IPS DF 6.9 (cell line): ENCODE results near the gene ATAD3B.
"Not testable (repeated sequence)": the region's sequence is repeated elsewhere in the genome, so short reads cannot be mapped to it uniquely, and the experiment has no call there.

Experiments used
- DNase-seq: peaks from one replicate; pipeline ENCODE4 v3.0.0-alpha.2; 2013; ENCODE audit warnings: low read depth, low spot score
- H3K27ac ChIP-seq: one replicate; pipeline ENCODE4 v1.5.1; 2013; ENCODE audit warnings: low read length, control low read depth
- H3K27me3 ChIP-seq: 2 replicates; pipeline ENCODE4 v1.6.1; 2013; ENCODE audit warnings: mild to moderate bottlenecking, low read length; ENCODE audit not compliant: control insufficient read depth, insufficient read depth
- H3K36me3 ChIP-seq: 2 replicates; pipeline ENCODE4 v1.6.1; 2013; ENCODE audit warnings: low read length; ENCODE audit not compliant: control insufficient read depth, insufficient read depth
- H3K4me1 ChIP-seq: 2 replicates; pipeline ENCODE4 v1.6.1; 2013; ENCODE audit warnings: low read length; ENCODE audit not compliant: control insufficient read depth, insufficient read depth
- H3K4me3 ChIP-seq: 2 replicates; pipeline ENCODE4 v1.5.1; 2013; ENCODE audit warnings: mild to moderate bottlenecking, low read length
- H3K9me3 ChIP-seq: 2 replicates; pipeline ENCODE4 v1.6.1; 2013; ENCODE audit warnings: low read length, inconsistent platforms; ENCODE audit not compliant: control insufficient read depth, insufficient read depth
- WGBS: extraction: QIAGEN DNeasy Blood & Tissue Kit; methylation state at CpG from one replicate; pipeline ENCODE4 v1.1.7; 2013; ENCODE audit warnings: mixed read lengths, missing lambda C conversion rate; ENCODE audit not compliant: insufficient read length, insufficient coverage; 5-methylcytosine and 5-hydroxymethylcytosine counted together

Gene ATAD3B

DNA sequence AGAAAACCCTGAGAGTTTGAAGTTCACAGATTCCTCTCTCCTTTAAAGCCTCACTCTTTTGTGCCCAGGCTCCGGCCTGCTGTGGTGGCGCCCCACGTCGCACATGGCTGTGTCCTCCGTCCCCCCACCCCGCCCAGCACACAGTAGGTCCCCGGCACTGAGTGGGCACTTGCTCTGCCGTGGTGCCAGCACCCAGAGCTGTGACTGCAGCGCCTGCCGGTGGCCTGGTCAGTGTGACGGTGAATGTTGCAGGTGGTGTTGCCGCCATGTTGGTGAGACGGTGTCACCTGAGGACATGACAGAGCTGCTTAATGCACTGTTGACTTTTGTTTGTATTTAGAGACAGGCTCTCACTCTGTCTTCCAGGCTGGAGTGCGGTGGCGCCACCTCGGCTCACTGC lies 18.7 kb upstream of the ATAD3B start:
- Histone ChIP-seq H3K27ac (no peak overlapping the region), H3K27me3 (no peaks in the 10 kb centered on the region), H3K4me3 (no peak overlapping the region), H3K9me3 (no peaks in the 10 kb centered on the region), H3K4me1 (no peaks in the 10 kb centered on the region), H3K36me3 (no peaks in the 10 kb centered on the region)
- whole genome bisulfite sequencing, result no CpG with 5 or more reads among the region's 16 CpGs
- no peak for DNase-seq

- H3K27ac ChIP-seq, H3K9me3 ChIP-seq, H3K36me3 ChIP-seq, DNase-seq, H3K27me3 ChIP-seq, H3K4me1 ChIP-seq, H3K4me3 ChIP-seq: not testable (repeated sequence)
- WGBS, result no CpG with 5 or more reads among the region's 41 CpGs
Measured at GRCh38 chr1:1454286-1455056, 17.1 kb upstream of the ATAD3B start.

DNA sequence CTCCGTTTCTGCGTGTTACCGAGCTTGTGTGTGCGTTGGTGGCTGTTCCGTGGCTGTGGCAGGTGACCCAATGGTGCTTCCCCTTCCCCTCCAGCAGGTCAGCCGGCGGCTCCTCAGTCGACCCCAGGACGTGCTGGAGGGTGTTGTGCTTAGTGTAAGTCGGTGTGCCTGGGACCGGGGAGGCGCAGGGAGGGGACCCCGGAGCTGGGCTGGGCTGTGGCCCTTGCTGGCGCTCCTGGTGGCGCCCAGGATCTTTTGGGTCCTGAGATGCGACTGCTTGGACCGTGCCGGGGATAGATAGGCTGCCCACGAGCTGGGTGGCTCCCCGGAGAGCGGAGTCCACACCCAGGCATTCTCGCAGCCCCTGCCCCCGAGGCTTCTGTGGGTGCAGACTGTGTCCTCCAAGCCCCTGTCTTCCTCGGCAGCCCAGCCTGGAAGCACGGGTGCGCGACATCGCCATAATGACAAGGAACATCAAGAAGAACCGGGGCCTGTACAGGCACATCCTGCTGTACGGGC lies 16.1 kb upstream of the ATAD3B start:
- Histone ChIP-seq H3K4me1 (no peaks in the 10 kb centered on the region), H3K9me3 (no peaks in the 10 kb centered on the region), H3K27ac (no peak overlapping the region), H3K4me3 (no peak overlapping the region), H3K27me3 (no peaks in the 10 kb centered on the region), H3K36me3 (no peaks in the 10 kb centered on the region)
- DNase-seq, result no peak
- WGBS, result no CpG with 5 or more reads among the region's 30 CpGs

DNA sequence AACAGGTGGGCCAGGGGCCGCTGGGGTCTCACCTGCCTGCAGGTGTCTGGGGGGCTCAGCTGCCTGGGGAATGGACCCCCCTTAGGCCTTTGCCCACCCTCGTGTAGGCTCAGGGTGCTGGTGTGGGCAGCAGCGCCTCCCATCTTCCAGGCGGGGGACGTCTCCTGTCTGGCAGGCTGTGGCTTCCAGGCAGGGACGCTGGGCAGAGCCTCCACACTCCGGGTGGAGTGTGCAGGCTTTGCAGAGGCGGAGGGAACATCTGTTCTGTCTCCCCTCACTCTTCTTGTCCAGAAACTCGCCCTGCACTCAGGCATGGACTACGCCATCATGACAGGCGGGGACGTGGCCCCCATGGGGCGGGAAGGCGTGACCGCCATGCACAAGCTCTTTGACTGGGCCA lies 15.6 kb upstream of the ATAD3B start:
- not testable (repeated sequence) for H3K9me3 ChIP-seq, H3K4me1 ChIP-seq, DNase-seq, H3K4me3 ChIP-seq, H3K27ac ChIP-seq, H3K27me3 ChIP-seq, H3K36me3 ChIP-seq
- WGBS, result no CpG with 5 or more reads among the region's 15 CpGs

DNA sequence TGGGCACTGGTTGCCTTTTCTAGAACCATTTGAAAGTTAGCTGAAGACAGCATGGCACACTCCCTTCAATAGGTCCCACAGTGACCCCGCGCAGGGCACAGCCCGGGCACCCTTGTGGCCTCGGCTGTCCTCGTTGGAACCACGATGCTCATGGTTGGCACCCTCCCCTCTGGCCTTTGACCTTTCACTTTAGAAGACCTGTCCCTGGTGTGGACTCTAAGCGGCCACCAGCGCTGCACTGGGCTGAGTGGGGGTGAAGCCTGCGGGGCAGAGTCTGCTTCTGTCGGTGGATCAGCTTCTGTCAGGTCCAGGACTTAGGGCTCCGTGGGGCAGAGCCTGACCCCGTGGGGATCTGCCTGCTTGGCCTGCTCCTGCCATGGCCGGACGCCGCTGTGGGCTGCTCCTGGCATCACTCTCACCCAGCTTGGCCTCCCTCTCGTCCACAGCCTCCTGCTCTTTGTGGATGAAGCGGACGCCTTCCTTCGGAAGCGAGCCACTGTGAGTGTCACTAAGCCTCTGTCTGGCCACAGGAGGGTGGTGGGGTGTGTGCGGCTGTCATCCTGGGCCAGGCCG lies 14.8 kb upstream of the ATAD3B start:
- DNase-seq, H3K36me3 ChIP-seq, H3K4me3 ChIP-seq, H3K27ac ChIP-seq, H3K9me3 ChIP-seq, H3K27me3 ChIP-seq, H3K4me1 ChIP-seq: not testable (repeated sequence)
- WGBS, result no CpG with 5 or more reads among the region's 22 CpGs

GRCh38 chr1:1459156-1459555 lies 12.4 kb upstream of the ATAD3B start:
- not testable (repeated sequence) for H3K27me3 ChIP-seq, H3K4me3 ChIP-seq, DNase-seq, H3K9me3 ChIP-seq, H3K27ac ChIP-seq, H3K4me1 ChIP-seq, H3K36me3 ChIP-seq
- no CpG with 5 or more reads among the region's 19 CpGs for WGBS

DNA sequence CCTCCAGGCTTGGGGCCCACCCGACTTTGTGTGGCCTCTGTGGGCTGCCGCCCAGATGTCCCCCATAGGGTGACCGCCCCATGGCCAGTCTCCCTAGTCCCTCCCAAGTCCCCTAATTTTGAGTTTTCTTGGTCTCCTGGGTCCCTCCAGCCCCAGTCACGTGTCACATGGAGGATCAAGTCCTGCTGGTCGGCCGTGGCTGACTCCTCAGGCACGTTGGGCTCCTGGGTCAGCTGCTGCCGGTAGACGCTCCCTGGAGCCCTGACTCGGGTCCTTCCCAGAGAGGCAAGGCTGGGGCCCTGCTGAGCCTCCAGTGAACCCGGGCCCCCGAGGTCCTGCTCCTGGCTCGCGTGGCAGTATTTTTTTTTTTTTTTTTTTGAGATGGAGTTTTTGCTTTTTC lies 11.9 kb upstream of the ATAD3B start:
- not testable (repeated sequence) for H3K36me3 ChIP-seq, H3K27ac ChIP-seq, H3K4me1 ChIP-seq, H3K9me3 ChIP-seq, DNase-seq, H3K4me3 ChIP-seq, H3K27me3 ChIP-seq
- WGBS, result no CpG with 5 or more reads among the region's 14 CpGs

DNA sequence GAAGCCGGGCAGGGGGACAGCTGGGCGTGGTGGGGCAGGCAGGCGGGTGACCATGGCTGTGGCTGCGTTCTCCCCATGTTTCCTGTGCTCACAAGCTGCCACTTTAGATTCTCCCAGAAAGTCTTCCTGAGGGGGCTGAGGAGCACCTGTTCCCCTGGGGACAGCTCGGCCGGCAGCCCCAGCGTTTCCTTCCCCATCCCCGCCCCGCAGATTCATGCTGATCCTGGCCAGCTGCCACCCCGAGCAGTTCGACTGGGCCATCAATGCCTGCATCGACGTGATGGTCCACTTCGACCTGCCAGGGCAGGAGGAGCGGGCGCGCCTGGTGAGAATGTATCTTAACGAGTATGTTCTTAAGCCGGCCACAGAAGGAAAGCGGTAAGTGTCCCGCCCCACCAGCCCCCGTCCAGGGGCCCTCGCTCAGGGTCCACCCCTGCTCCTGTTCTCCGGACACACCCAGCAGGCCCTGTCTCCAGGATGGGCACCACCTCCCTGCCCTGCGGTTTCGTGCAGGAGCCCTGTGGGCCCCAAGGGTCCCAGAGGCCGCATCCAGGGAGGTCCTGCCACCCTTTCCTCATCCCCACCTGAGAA lies 10.9 kb upstream of the ATAD3B start:
- no peaks in the 10 kb centered on the region for H3K27me3 ChIP-seq
- peaks cover 3% of the 10 kb centered on the region; the same call in 1 of the 2 replicates for H3K36me3 ChIP-seq
- no peak overlapping the region for H3K4me3 ChIP-seq
- H3K4me1 ChIP-seq, result no peaks in the 10 kb centered on the region
- no CpG with 5 or more reads among the region's 27 CpGs for WGBS
- DNase-seq, result no peak
- no peaks in the 10 kb centered on the region for H3K9me3 ChIP-seq
- H3K27ac ChIP-seq, result no peak overlapping the region

GRCh38 chr1:1461721-1462317 lies 9.7 kb upstream of the ATAD3B start:
- no peaks in the 10 kb centered on the region for H3K4me1 ChIP-seq
- H3K27ac ChIP-seq, result no peak overlapping the region
- no peaks in the 10 kb centered on the region for H3K9me3 ChIP-seq
- no peak for DNase-seq
- H3K36me3 ChIP-seq, result peaks cover 3% of the 10 kb centered on the region; the same call in 1 of the 2 replicates
- WGBS, result no CpG with 5 or more reads among the region's 18 CpGs
- H3K4me3 ChIP-seq, result no peak overlapping the region
- no peaks in the 10 kb centered on the region for H3K27me3 ChIP-seq

DNA sequence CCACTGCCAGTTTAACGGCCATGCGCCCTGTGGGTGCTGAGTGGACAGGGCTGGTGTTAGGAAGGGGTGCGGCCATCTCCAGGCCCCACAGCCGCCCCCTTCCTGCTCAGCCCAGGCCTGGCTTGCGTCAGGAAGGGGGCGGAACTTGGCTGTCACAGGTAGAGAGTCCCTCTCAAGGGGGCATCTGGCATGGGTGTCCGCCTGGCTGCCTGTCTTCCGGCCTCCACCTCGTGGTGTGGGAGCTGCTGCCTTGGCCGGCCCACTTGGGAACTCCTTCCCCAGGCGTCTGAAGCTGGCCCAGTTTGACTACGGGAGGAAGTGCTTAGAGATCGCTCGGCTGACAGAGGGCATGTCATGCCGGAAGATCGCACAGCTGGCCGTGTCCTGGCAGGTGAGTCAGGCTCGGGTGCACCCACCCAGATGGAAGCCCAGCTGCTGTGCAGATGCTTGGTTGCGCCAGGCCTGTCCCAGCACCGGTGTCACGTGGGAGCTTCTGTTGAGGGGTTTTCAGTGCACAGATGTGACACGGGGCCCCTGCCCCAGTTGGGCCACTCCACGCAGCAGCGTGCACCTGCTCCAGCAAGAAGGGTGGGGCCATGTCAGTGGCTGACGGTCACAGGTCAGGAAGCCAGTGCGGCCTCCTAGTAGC lies 9.1 kb upstream of the ATAD3B start:
- Histone ChIP-seq H3K9me3 (no peaks in the 10 kb centered on the region), H3K36me3 (peaks cover 3% of the 10 kb centered on the region; the same call in 1 of the 2 replicates), H3K27ac (no peak overlapping the region), H3K4me3 (no peak overlapping the region), H3K4me1 (no peaks in the 10 kb centered on the region), H3K27me3 (no peaks in the 10 kb centered on the region)
- WGBS, result no CpG with 5 or more reads among the region's 26 CpGs
- DNase-seq, result no peak
